Liver (tissue), 9 donors: ENCODE measurements around the gene DOK6. TPM values are rescaled to one million over a fixed set of nuclear protein-coding genes. Genes with fewer than 3 reads are reported as not detected.

Experiments used
- DNase-seq: peaks from one replicate; pipeline ENCODE4 v3.0.0-alpha.2; 2017; ENCODE audit warnings: low spot score
- H3K27ac ChIP-seq, 2 donors: one replicate each; pipeline ENCODE4 v1.7.0; 2013; ENCODE audit warnings: inconsistent platforms in 2 of 2, low read length in 2 of 2, control low read depth in 1 of 2, low read depth in 1 of 2, mild to moderate bottlenecking in 1 of 2
- H3K27me3 ChIP-seq, 4 donors: one replicate each; pipeline versions ENCODE4 v1.6.1 to v1.7.0; 2013; ENCODE audit warnings: low read length in 3 of 4, inconsistent platforms in 1 of 4, mild to moderate bottlenecking in 1 of 4, moderate library complexity in 1 of 4; ENCODE audit not compliant: control insufficient read depth in 4 of 4, insufficient read depth in 4 of 4
- H3K36me3 ChIP-seq, 4 donors: one replicate each; pipeline versions ENCODE4 v1.6.1 to v1.7.0; 2013; ENCODE audit warnings: low read length in 3 of 4, mild to moderate bottlenecking in 3 of 4, low read depth in 1 of 4, moderate library complexity in 1 of 4; ENCODE audit not compliant: control insufficient read depth in 4 of 4, insufficient read depth in 3 of 4
- H3K4me1 ChIP-seq, 4 donors: one replicate each; pipeline versions ENCODE4 v1.6.1 to v1.7.0; 2013; ENCODE audit warnings: low read length in 3 of 4, mild to moderate bottlenecking in 3 of 4, moderate library complexity in 1 of 4; ENCODE audit not compliant: control insufficient read depth in 4 of 4, insufficient read depth in 4 of 4
- H3K4me3 ChIP-seq, 3 donors: one replicate each; pipeline versions ENCODE4 v1.6.1 to v1.7.0; 2013; ENCODE audit warnings: low read length in 3 of 3, control low read depth in 1 of 3, low read depth in 1 of 3, mild to moderate bottlenecking in 1 of 3
- H3K9ac ChIP-seq, 2 donors: one replicate each; pipeline ENCODE4 v1.7.0; 2013; ENCODE audit warnings: low read length in 2 of 2, mild to moderate bottlenecking in 2 of 2, moderate library complexity in 2 of 2, control low read depth in 1 of 2, low read depth in 1 of 2
- H3K9me3 ChIP-seq, 4 donors: one replicate each; pipeline versions ENCODE4 v1.6.1 to v1.7.0; 2013; ENCODE audit warnings: low read length in 3 of 4; ENCODE audit not compliant: control insufficient read depth in 4 of 4
- ATF3 ChIP-seq: IDR thresholded peaks from 2 replicates; pipeline ENCODE4 v1.6.1; 2016; ENCODE audit warnings: antibody characterized with exemption
- EGR1 ChIP-seq, 2 donors: IDR thresholded peaks; 2 replicates each; pipeline ENCODE4 v1.6.1; 2016 to 2018; ENCODE audit warnings: antibody characterized with exemption in 2 of 2, low read depth in 2 of 2
- FOXA2 ChIP-seq: IDR thresholded peaks from 2 replicates; pipeline ENCODE4 v1.6.1; 2016; ENCODE audit warnings: antibody characterized with exemption
- GABPA ChIP-seq, 2 donors: IDR thresholded peaks in 1 of 2; conservative IDR thresholded peaks in 1 of 2; 2 replicates each; pipeline ENCODE4 v1.6.1; 2016; ENCODE audit warnings: antibody characterized with exemption in 2 of 2, mild to moderate bottlenecking in 1 of 2, moderate library complexity in 1 of 2
- HNF4A ChIP-seq, 2 donors: conservative IDR thresholded peaks; 2 replicates each; pipeline ENCODE4 v1.6.1; 2016; ENCODE audit warnings: antibody characterized with exemption in 2 of 2, mild to moderate bottlenecking in 2 of 2
- HNF4G ChIP-seq: IDR thresholded peaks from 2 replicates; pipeline ENCODE4 v1.6.1; 2016; ENCODE audit warnings: antibody characterized with exemption
- JUND ChIP-seq, 2 donors: IDR thresholded peaks; 2 replicates each; pipeline ENCODE4 v1.6.1; 2016; ENCODE audit warnings: antibody characterized with exemption in 2 of 2
- MAX ChIP-seq: IDR thresholded peaks from 2 replicates; pipeline ENCODE4 v1.6.1; 2016; ENCODE audit warnings: antibody characterized with exemption
- NR2F2 ChIP-seq: IDR thresholded peaks from 2 replicates; pipeline ENCODE4 v1.6.1; 2016; ENCODE audit warnings: antibody characterized with exemption
- RAD21 ChIP-seq, 2 donors: IDR thresholded peaks; 2 replicates each; pipeline ENCODE4 v1.6.1; 2016; ENCODE audit warnings: antibody characterized with exemption in 2 of 2, mild to moderate bottlenecking in 2 of 2
- REST ChIP-seq: IDR thresholded peaks from 2 replicates; pipeline ENCODE4 v1.6.1; 2016; ENCODE audit warnings: antibody characterized with exemption, mild to moderate bottlenecking
- RXRA ChIP-seq, 2 donors: IDR thresholded peaks; 2 replicates each; pipeline ENCODE4 v1.6.1; 2017 to 2018; ENCODE audit warnings: antibody characterized with exemption in 2 of 2, mild to moderate bottlenecking in 1 of 2
- SP1 ChIP-seq: IDR thresholded peaks from 2 replicates; pipeline ENCODE4 v1.6.1; 2018; ENCODE audit warnings: antibody characterized with exemption, mild to moderate bottlenecking
- TAF1 ChIP-seq: conservative IDR thresholded peaks from 2 replicates; pipeline ENCODE4 v1.6.1; 2016; ENCODE audit warnings: antibody characterized with exemption, mild to moderate bottlenecking
- YY1 ChIP-seq: IDR thresholded peaks from 2 replicates; pipeline ENCODE4 v1.6.1; 2016; ENCODE audit warnings: antibody characterized with exemption, mild to moderate bottlenecking
- WGBS: extraction: QIAGEN DNeasy Blood & Tissue Kit; methylation state at CpG from one replicate; pipeline ENCODE4 v1.1.7; 2013; 5-methylcytosine and 5-hydroxymethylcytosine counted together
- polyA plus RNA-seq, 2 donors: library from polyadenylated mRNA; stranded (reverse) in 1 of 2; unstranded in 1 of 2; fragments of 200-250 nt in 1 of 2; fragments of >200 nt in 1 of 2; fragmentation: Nextera tagmentation in 1 of 2; extraction: Ambion mirVana in 1 of 2; gene quantifications; one replicate each; pipeline versions ENCODE4 v1.2.1 to v1.2.3, GENCODE V29; 2013 to 2015
- total RNA-seq, 2 donors: library from RNA; depleted of rRNA; stranded (reverse); fragments of >200 nt; gene quantifications; one replicate each; pipeline ENCODE4 v1.2.3, GENCODE V29; 2014
- donor health status: healthy.
- donor health status: healthy.
- donor health status: healthy.
- donor health status: healthy.
- donor health status: healthy.

DOK6 gene
- total and polyA plus RNA-seq, 4 donors = 0.08 to 1.1 (median 0.67) TPM

- H3K4me3 ChIP-seq = no peak overlapping the region
- no peaks in the 10 kb centered on the region for H3K4me1 ChIP-seq
- H3K9ac ChIP-seq = no peak overlapping the region
- no peak overlapping the region for H3K27ac ChIP-seq
- no peaks in the 10 kb centered on the region for H3K27me3 ChIP-seq
- no peaks in the 10 kb centered on the region for H3K36me3 ChIP-seq
- TF ChIP-seq TAF1 = no peak
- 89% methylated on average over 14 of the region's 15 CpGs for WGBS
- no peak for DNase-seq
- H3K9me3 ChIP-seq = no peaks in the 10 kb centered on the region
Observed at GRCh38 chr18:69612242-69612641, 211.6 kb downstream of the DOK6 start.

- Histone ChIP-seq H3K36me3 (no peaks in the 10 kb centered on the region), H3K4me3 (no peak overlapping the region), H3K9me3 (no peaks in the 10 kb centered on the region), H3K27me3 (no peaks in the 10 kb centered on the region), H3K9ac (no peak overlapping the region), H3K27ac (no peak overlapping the region), H3K4me1 (no peaks in the 10 kb centered on the region)
- TF ChIP-seq EGR1 (IDR thresholded peaks at IDR 0.05; ENCODE audit: low read depth in 2 of 2) (no peak), ATF3 (no peak), TAF1 (no peak), REST (no peak), JUND (IDR thresholded peaks at IDR 0.05) (no peak), GABPA (IDR thresholded peaks at IDR 0.05 in 1 of 2, conservative IDR thresholded peaks at IDR 0.05 in 1 of 2) (no peak), HNF4G (no peak), MAX (no peak), RAD21 (IDR thresholded peaks at IDR 0.05) (no peak)
- WGBS = 91% methylated on average over 4 of the region's 4 CpGs
- DNase-seq = no peak
Observed at GRCh38 chr18:69616114-69616513, 215.4 kb downstream of the DOK6 start.

- TF ChIP-seq EGR1 (IDR thresholded peaks at IDR 0.05; ENCODE audit: low read depth in 2 of 2) = no peak
- no peak for TF ChIP-seq NR2F2
- no peak for TF ChIP-seq GABPA (IDR thresholded peaks at IDR 0.05 in 1 of 2, conservative IDR thresholded peaks at IDR 0.05 in 1 of 2)
- no peak for TF ChIP-seq ATF3
- TF ChIP-seq TAF1 = no peak
- no peak for TF ChIP-seq RAD21 (IDR thresholded peaks at IDR 0.05)
- TF ChIP-seq FOXA2 = no peak
- no peak for TF ChIP-seq REST
- no peak for TF ChIP-seq SP1
- TF ChIP-seq HNF4G = no peak
- TF ChIP-seq JUND (IDR thresholded peaks at IDR 0.05) = no peak
- no peak for TF ChIP-seq HNF4A (conservative IDR thresholded peaks at IDR 0.05)
- TF ChIP-seq RXRA (IDR thresholded peaks at IDR 0.05) = no peak
- TF ChIP-seq YY1 = no peak
Observed at GRCh38 chr18:69617408-69617807, 216.7 kb downstream of the DOK6 start.

More at GRCh38 chr18:69617408-69617807, 216.7 kb downstream of the DOK6 start:
- Histone ChIP-seq H3K9ac (no peak overlapping the region), H3K4me1 (no peaks in the 10 kb centered on the region), H3K36me3 (no peaks in the 10 kb centered on the region), H3K4me3 (no peak overlapping the region), H3K9me3 (no peaks in the 10 kb centered on the region), H3K27ac (no peak overlapping the region), H3K27me3 (no peaks in the 10 kb centered on the region)
- WGBS = 91% methylated on average over 4 of the region's 4 CpGs
- DNase-seq = no peak
